GM21619 (cell line): ENCODE data around the gene SEC24D.
A peak's percentile ranks its signal among the peaks of the same experiment; 100 is the strongest.
"Not testable (repeated sequence)": the region's sequence is repeated elsewhere in the genome, so short reads cannot be mapped to it uniquely, and the experiment has no call there.

Source experiments
- ATAC-seq: cut with Tn5 transposase; IDR thresholded peaks from one replicate; pipeline ENCODE4 v1.9.1; 2021; ENCODE audit not compliant: unreplicated experiment

The SEC24D gene

DNA sequence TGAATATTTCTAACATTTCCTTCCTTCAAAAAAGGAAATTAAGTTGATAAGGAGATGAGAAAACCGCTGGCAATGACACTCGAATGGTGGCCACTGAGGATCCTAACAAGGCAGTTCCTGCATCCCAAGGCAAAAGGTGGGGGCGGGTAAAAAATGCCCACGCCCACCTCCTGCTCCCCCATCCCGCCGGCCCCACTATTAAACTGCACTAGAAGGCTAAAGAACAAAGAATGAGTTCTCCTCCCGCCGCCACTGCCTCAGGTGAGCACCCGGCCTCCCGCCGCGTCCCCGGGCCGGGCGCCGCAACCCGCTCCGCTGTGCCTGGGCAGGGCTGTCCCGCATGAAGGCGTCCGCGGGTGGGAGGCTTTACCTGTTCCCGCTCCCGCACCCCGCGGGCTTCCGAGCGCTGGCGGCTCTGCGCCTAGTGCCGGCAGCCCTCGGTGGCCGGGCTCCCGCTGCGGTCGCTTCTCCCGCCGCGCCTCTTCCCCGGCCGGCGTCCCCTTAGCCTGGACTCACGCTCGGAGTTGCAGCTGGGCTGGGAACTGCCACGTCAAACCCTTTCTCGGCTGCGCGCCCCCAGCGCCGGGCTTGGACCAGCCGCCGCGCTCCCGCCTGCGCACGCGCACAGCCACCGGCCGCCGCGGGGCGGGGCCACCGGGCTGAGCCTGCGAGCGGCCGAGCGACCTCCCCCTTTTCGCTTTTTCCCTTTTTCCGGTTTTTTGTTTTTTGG is at the start of gene SEC24D:
Gene SEC24D (minus strand): TSS at position 556 of the 730 bp plus-strand sequence. CDS start 2,430 bp downstream, outside the sequence.
- ATAC-seq: peak; percentile 67

DNA sequence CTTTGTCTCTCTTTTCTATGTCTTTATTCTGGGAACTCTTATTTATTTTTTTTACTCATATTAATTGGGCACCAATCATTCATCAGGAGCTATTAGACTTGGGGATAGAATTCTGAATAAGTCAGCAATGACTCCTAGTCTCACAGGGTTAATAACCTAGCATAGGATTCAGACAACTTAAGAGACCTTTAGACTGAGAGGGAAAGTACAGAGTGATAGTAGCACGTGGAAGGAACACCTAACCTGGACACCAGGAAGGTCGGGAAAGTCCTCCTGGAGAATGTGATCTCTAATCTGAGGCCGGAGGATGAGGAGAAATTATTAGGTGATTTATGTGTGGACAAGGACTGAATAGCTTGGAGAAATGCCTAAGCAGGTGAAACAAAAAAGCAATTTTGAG is 48.8 kb upstream of the SEC24D start:
- ATAC-seq: no peak

DNA sequence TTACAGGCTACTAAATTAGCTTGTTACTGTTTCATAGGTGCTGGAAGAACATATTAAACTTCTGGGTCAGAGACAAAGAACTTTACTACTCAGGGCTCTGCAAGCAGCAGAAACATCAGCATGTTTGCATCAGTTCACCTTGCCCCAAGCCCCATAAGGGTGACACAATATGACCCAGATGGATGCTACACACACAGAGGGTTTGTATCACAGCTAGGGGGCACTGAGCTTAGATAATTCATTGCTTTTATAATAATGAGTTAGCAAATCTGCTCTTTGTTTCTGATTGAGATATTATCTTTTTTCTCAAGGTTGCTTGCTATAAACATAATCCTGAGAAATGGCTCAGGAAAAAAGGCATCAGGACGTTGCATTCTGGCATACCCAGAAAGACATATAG is 47.9 kb upstream of the SEC24D start:
- no peak for ATAC-seq

GRCh38 chr4:118881512-118882146 is 45.7 kb upstream of the SEC24D start:
- no peak for ATAC-seq

GRCh38 chr4:118879409-118879808 is 43.5 kb upstream of the SEC24D start:
- ATAC-seq: no peak

GRCh38 chr4:118878507-118878906 is 42.6 kb upstream of the SEC24D start:
- ATAC-seq: not testable (repeated sequence)

GRCh38 chr4:118877797-118878196 is 41.9 kb upstream of the SEC24D start:
- ATAC-seq: no peak

DNA sequence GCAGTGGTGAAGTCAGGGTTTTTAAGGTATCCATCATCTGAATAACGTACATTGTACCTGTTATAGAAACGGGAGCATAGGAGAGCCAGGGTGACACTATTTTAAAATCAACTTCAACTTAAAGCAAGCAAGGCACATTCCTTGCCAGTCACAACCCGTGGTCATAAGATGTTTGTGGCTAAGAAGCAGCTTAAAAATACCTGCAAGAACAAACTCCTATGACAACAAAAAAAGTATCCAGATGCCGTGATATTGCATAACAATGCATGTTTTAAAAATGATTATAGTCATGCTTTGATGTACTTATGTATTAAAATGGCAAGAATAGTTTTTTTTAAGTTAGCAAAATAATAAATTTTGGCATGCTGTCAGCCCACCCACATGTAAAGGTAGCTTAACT is 36.3 kb upstream of the SEC24D start:
- ATAC-seq: no peak

DNA sequence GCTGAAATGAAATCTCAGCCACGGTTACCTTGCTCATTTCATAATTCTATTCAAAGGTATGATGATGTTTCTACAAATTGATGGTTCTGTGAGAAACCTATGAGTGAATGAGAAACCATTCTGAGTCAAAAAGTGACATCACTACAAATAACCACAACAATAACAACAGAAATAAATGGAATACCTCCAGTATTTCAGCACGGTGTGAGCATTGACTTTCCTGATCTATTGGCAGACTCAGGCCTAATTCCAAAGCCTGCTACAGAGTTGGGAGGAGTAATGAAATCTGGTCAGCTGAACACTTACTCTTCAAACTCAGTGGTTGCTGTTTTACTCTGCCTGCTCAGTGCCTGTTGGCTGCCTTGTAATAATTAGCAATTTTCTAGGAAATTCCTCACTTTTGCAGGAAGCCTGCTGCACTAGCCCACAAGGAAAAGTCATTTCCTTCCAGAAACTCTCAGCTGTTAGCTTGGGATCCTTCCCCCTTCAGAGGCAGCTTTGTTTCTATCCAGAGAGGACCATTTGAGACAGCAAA is 33.9 kb upstream of the SEC24D start:
- ATAC-seq: no peak

DNA sequence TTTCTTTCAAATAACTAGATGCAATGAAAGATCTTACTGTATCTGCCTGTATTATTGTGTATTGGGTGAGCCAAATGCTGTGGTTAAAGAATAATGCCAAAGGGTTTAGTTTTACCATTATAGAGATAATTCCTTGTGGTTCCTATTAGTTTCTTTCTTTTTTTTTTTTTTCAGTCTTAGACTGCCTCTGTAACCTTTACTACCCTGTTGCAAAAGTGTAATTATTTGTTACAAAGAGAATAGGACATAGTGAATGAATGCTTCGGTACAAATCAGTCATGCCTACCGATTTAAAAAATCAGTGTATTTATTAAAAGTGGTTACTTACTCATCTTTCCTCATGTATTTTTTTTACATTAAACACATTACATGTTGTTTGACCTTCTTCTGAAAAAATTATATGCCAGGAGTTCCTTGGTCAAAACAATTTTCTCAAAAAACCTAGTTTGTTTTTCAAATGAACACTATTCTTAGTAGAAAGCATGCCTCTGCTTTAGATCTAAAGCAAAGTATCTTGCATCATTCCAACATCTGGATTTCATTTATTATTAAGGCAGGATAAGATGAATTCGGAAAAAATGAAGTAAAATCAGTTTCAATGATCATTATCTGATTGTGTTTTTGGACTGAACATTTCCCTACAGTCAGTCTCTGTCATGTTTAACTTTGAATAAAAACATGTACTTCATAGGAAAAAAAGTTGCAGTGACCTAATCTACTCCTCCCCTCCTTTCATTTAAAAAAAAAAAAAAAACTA is 31.6 kb upstream of the SEC24D start:
- no peak for ATAC-seq

GRCh38 chr4:118866442-118866841 is 30.5 kb upstream of the SEC24D start:
- no peak for ATAC-seq

DNA sequence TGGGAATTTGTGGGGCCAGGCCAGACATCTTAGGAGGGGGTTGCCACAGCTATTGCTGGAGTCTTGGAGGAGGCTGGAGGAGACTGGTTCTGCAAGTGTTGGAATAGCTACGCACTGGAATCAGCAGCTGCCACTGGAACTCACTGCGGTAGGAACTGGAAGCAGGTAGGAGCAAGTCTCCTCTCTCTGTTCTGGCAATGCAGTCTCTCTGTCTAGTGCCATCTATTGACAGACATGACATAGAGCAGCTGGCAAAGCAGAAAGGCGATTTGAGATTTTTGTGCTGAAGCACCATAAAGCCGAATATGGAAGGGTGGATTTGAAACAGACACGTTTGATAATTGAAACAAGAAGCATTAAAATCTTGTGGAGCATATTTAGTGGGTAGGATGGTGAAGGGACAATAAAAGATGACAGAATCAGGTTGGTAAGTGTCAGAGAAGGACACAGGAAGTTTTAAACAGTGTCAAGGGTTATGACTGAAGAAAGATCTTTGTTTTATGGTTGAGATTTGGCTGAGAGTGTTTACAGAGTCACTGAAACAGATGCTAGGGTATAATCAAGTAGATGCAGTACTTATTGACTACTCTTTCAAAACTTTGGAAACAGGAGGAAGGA is 29.3 kb upstream of the SEC24D start:
- ATAC-seq: peak; percentile 91

DNA sequence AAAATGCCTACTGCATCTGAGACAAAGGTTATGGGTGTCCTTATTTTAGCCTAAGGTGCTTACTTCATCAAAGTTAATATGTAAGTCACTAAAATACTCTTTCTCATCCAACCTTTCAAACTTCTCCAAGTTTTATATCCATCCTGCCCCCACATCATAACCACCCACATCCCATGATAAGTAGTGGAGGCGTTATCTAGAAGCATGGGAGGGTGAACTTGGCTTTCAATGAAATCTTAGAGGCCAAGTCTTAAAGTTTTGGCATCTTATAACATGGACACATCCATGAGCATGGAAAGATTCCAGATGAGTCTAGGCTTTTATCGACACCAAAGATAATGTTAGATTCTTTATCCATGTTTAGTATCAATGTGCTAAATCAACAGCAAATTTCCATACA is 22.9 kb upstream of the SEC24D start:
- no peak for ATAC-seq

DNA sequence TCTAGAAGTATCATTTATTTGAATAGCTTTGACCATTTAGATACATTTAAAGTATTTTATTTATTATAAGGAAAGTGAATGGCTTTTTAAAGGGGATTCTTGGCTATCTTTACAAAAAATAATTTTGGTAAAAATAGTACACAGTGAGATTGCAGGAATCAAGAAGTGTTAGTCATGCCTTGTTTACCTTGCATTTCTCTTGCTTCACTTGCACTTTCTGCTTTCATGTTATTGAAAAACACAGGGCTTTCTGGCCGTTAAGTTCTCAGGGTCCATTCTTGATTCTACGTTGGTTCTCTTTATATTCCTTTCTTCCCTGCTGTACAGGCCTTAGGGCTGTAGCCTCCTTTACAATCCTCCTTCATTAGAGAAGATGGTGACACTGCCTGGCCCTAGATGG is 21.8 kb upstream of the SEC24D start:
- no peak for ATAC-seq

DNA sequence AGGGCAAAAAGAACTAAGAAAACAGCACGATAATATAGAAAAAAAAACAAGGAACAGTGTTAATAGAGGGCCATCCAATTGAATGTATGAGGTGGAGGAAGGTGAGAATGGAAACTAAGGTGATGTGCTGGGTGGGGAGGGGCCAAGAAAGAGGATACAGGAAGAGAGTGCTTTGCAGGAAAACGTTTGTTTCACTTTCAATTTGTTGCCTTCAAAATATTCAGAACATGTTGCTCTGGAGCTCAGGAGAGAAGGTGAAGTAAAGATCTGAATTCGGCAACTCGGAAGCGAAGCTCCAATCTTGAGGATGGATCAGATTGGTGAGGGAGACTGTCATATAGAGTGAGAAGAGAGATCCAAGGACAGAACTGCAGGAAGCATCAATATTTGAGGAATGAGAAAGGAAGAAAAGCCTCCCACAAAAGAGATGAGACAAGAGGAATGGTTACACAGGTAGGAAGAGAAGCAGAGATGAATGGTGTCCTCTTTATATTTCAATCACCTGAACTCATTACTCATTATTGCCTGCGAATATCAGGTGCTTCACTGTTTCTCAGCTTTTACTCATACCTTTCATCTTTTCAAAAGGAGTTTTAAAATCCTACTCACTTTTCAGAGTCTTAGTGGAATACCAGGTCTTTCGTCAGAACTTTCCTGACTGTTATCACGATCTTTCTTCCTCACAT is 14.7 kb upstream of the SEC24D start:
- ATAC-seq: peak; percentile 95

- ATAC-seq: no peak
These were observed 14.1 kb upstream of the SEC24D start for GRCh38 chr4:118849867-118850487.

DNA sequence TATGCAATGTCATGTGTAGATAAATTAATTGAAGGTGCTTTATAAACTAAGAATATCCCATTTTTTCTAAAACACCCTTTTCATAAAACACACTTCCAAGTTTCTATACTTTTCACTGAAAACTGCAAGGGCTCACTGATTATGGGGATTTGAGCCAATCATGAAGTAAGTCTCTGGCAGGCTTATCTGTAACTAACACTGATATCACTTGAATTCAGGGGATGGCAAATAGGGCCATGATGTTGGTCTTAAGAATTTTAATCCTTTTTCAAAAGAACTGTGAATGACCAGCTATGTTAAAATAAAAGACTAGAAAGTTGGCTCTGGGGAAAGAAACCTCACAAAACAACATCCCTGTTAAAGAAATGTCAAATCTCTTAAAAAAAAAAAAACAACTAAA is 13.0 kb upstream of the SEC24D start:
- ATAC-seq: no peak

DNA sequence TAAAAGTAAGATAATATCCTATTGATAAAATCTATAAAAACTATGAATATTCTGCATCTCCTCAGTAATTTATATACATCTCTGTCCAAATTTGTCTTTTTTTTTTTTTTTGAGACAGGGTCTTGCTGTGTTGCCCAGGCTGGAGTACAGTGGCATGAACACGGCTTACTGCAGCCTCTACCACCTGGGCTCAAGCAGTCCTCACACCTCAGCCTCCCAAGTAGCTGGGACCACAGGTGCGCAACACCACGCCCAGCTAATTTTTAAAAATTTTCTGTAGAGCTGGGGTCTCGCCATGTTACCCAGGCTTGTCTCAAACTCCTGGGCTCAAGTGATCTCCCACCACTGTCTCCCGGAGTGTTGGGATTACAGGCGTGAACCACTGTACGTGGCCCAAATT is 12.3 kb upstream of the SEC24D start:
- no peak for ATAC-seq

- no peak for ATAC-seq
These were observed 11.1 kb upstream of the SEC24D start for GRCh38 chr4:118846979-118847378.

GRCh38 chr4:118845552-118846050 is 9.7 kb upstream of the SEC24D start:
- no peak for ATAC-seq
